Neuron (in vitro differentiated cells): ENCODE data around the gene CYP39A1.

Experiments used
- H2AFZ ChIP-seq: one replicate; pipeline ENCODE4 v1.6.1; 2013; ENCODE audit warnings: low read depth, mild to moderate bottlenecking, inconsistent platforms, low read length, moderate library complexity
- H3K27me3 ChIP-seq: one replicate; pipeline ENCODE4 v1.6.1; 2013; ENCODE audit warnings: low read length; ENCODE audit not compliant: insufficient read depth
- H3K36me3 ChIP-seq: one replicate; pipeline ENCODE4 v1.6.1; 2013; ENCODE audit warnings: low read length; ENCODE audit not compliant: insufficient read depth
- H3K4me1 ChIP-seq: one replicate; pipeline ENCODE4 v1.6.1; 2013; ENCODE audit warnings: low read length; ENCODE audit not compliant: insufficient read depth
- H3K4me3 ChIP-seq: 2 replicates; pipeline ENCODE4 v1.5.1; 2013; ENCODE audit warnings: mild to moderate bottlenecking, low read length, moderate library complexity
- H3K9me3 ChIP-seq: one replicate; pipeline ENCODE4 v1.6.1; 2013; ENCODE audit warnings: low read length

CYP39A1 gene

DNA sequence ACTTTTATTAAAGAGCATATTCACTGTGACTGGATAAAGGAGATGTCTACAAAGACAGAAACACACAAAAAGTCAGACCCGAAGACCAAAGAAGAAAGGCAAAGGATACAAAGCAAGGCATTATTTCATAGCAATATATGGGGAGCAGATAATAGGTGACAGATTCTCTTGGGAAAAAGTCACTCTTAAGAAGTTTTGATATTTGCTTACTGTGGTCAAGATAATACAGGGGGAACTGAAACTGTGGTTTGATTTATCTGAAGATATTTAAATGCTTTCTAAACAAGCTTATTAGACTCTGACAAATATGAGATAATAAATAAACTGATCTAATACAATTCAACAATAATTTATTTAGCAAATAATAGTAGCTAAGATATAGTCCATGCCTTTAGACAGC lies 14.7 kb downstream of the CYP39A1 start:
- H2AFZ ChIP-seq: no peak overlapping the region
- H3K4me3 ChIP-seq: no peak overlapping the region
- H3K27me3 ChIP-seq: no peaks in the 10 kb centered on the region
- no peaks in the 10 kb centered on the region for H3K9me3 ChIP-seq
- no peaks in the 10 kb centered on the region for H3K4me1 ChIP-seq
- no peaks in the 10 kb centered on the region for H3K36me3 ChIP-seq

DNA sequence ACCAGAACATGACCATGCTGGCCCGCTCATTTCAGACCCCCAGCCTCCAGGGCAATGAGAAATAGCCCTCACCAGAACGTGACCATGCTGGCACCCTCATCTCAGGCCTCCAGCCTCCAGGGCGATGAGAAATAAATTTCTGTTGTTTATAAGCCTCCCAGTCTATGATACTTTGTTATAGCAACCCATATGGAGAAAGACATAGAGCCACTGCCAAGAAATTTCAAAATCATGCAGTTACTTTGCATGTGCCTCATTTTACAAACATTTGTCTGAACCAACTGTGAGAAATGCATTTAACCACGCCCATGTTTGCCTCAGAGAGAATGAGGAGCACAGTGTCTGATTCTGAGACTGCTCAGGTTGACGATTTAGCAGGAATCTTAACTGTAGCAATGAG lies 15.5 kb downstream of the CYP39A1 start:
- H3K4me3 ChIP-seq: no peak overlapping the region
- no peak overlapping the region for H2AFZ ChIP-seq
- H3K36me3 ChIP-seq: no peaks in the 10 kb centered on the region
- H3K27me3 ChIP-seq: no peaks in the 10 kb centered on the region
- H3K4me1 ChIP-seq: no peaks in the 10 kb centered on the region
- H3K9me3 ChIP-seq: no peaks in the 10 kb centered on the region

DNA sequence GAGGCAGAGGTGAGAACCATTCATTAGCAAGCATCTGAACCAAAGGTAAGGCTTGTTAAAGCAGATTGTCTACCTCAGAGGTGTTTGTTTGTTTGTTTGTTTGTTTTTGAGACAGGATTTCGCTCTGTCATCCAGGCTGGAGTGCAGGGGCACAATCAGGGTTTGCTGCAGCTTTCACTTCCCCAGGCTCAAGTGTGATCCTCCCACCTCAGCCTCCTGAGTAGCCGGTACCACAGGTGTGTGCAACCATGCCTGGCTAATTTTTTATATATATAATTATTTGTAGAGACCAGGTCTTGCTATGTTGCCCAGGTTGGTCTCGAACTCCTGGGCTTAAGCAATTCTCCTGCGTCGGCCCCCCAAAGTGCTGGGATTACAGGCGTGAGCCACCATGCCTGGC lies 17.2 kb downstream of the CYP39A1 start:
- no peaks in the 10 kb centered on the region for H3K27me3 ChIP-seq
- no peaks in the 10 kb centered on the region for H3K9me3 ChIP-seq
- no peaks in the 10 kb centered on the region for H3K4me1 ChIP-seq
- H3K36me3 ChIP-seq: no peaks in the 10 kb centered on the region
- no peak overlapping the region for H3K4me3 ChIP-seq
- H2AFZ ChIP-seq: no peak overlapping the region

DNA sequence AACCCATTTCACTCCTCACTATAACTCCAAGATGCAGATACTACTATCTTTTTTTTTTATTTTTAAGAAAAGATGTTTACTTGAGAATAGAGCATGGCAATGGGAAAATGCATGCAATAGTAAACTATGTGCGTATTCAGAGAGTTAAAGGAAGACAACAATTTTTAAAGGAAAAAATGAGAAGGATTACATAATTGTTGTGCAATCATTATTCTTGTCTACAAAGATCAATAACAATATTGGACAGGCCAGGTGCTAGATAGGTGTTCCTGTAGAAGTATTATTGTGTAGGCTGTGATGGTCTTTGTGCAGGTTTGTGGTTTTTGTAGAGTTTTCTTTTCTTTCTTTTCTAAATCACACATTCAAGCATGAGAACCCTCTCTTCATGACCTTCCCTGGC lies 20.6 kb downstream of the CYP39A1 start:
- no peak overlapping the region for H2AFZ ChIP-seq
- no peaks in the 10 kb centered on the region for H3K9me3 ChIP-seq
- H3K4me1 ChIP-seq: no peaks in the 10 kb centered on the region
- no peaks in the 10 kb centered on the region for H3K36me3 ChIP-seq
- no peak overlapping the region for H3K4me3 ChIP-seq
- no peaks in the 10 kb centered on the region for H3K27me3 ChIP-seq

DNA sequence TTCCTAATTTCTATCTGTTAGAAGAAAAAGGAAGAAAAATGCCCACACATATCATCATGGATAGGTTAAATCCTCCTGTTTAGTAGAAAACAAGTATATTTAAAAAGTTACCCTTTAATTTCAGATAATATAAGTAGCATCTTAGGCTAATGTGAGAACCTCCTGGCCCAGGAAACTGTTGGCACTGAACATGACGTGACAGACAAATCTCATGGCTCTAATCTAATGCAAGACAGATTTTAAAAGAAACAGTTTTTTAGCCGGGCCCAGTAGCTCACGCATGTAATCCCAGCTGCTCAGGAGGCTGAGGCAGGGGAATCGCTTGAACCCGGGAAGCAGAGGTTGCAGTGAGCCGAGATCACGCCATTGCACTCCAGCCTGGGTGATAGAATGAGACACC lies 22.9 kb downstream of the CYP39A1 start:
- H3K9me3 ChIP-seq: no peaks in the 10 kb centered on the region
- H2AFZ ChIP-seq: no peak overlapping the region

DNA sequence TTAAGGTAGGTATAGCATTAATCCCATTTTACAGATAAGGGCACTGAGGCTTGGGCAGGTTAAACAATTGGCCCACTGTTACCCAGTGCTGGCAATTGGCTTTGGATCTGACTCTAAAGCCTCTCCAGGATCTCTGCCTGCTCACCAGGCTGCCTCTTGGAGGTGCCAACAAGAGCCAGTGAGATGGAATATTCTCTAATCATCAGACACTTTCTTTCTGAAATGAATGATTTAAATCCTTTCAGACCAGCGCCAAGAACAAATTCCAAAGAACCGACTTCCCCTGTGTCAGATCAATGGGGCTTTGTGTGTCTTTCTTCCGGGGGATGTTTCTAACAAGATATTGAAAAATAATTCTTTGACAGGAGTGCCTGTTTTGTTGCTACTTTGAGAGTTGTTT lies 23.6 kb downstream of the CYP39A1 start:
- Histone ChIP-seq H3K4me3 (no peak overlapping the region), H2AFZ (no peak overlapping the region), H3K36me3 (no peaks in the 10 kb centered on the region), H3K27me3 (no peaks in the 10 kb centered on the region), H3K9me3 (no peaks in the 10 kb centered on the region), H3K4me1 (no peaks in the 10 kb centered on the region)

More for the DNA sequence above, 22.9 kb downstream of the CYP39A1 start:
- Histone ChIP-seq H3K4me1 (no peaks in the 10 kb centered on the region), H3K36me3 (no peaks in the 10 kb centered on the region), H3K27me3 (no peaks in the 10 kb centered on the region), H3K4me3 (no peak overlapping the region)

DNA sequence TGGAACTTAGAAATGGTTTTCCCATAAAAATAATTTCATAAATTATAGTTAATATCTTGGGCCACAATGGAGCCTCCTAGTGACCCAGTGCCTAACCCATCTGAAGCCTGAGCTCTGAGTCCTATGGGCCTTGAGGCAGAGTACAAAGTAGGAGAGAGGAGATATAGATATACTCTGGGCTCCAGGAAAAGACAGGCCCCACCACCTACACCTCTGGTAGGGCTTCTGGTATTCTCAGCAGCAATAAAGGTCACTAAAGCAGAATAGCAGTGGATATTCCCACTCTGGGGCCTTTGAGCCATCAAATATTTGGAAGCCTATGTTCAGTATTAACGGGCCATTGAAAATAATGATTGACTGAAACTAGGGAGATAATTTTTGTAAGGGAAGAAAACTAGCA lies 24.1 kb downstream of the CYP39A1 start:
- Histone ChIP-seq H3K9me3 (no peaks in the 10 kb centered on the region), H3K4me3 (no peak overlapping the region), H3K27me3 (no peaks in the 10 kb centered on the region), H2AFZ (no peak overlapping the region), H3K36me3 (no peaks in the 10 kb centered on the region), H3K4me1 (no peaks in the 10 kb centered on the region)

DNA sequence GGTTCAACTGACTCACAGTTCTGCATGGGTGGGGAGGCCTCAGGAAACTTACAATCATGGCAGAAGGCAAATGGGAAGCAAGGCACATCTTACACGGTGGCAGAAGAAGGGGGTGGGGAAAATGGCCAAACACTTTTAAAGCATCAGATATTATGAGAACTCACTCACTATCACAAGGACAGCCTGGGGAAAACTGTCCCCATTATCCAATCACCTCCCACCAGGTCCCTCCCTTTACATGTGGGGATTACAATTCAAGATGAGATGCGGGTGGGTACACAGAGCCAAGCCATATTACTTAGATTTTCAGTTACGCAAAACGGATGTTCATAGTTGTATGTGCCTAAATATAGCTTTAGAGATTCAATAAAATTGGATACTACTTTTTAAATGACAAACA lies 25.6 kb downstream of the CYP39A1 start:
- Histone ChIP-seq H3K4me3 (no peak overlapping the region), H3K4me1 (no peaks in the 10 kb centered on the region), H3K27me3 (no peaks in the 10 kb centered on the region), H3K36me3 (no peaks in the 10 kb centered on the region), H3K9me3 (no peaks in the 10 kb centered on the region), H2AFZ (no peak overlapping the region)

DNA sequence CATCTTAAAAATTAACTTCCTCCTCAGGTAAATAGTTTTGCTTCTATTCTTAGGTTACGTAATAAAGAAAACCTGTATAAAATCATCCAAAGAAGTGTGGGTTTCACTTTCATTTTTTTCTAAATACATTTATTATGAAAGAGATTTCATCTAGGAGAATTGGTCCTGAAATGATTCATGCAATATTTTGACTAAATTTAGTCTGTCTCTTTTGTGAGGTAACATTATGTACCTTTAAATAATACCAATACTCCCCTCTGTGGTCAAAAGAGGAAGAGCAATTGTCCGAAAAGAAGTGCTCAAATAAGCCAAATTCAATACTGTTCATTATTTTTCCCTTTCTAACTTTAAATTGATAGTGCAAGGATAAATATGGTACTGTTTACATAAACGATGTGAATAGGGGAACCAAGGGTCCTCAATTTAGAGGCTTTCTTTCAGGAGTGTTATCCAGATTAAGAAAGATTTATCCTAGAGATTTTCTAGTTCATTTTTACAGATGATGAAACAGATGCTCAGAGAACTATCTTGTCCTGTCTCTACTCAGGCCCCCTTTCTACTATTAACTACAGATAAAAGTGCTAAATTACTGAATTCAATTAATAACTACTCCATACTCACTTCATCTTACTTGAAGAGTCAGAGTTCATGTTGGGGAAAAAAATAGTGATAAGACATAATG lies 26.2 kb downstream of the CYP39A1 start:
- H3K36me3 ChIP-seq: no peaks in the 10 kb centered on the region
- no peaks in the 10 kb centered on the region for H3K27me3 ChIP-seq
- no peaks in the 10 kb centered on the region for H3K9me3 ChIP-seq
- H2AFZ ChIP-seq: no peak overlapping the region
- H3K4me3 ChIP-seq: no peak overlapping the region
- no peaks in the 10 kb centered on the region for H3K4me1 ChIP-seq

DNA sequence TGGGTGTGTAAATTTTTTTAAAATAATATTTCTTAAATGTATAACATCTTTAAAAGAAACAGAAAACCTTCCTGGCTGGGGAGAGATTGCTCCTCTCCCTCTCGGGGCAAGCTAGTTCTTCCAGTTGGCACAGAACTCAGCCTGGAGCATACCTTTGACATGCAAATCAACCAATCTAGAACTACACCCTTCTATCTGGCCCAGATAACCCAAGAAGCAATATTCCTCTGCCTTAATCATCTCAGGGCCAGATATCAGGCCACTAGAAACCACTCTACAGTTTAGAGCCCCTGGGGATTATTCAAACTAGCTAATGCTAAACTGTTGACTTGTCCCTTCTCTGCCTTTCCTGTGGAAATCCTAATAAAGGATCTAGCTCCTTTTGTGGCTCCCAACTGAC lies 33.9 kb downstream of the CYP39A1 start:
- Histone ChIP-seq H3K4me1 (no peaks in the 10 kb centered on the region), H2AFZ (no peak overlapping the region), H3K4me3 (no peak overlapping the region), H3K36me3 (no peaks in the 10 kb centered on the region), H3K9me3 (no peaks in the 10 kb centered on the region), H3K27me3 (no peaks in the 10 kb centered on the region)

DNA sequence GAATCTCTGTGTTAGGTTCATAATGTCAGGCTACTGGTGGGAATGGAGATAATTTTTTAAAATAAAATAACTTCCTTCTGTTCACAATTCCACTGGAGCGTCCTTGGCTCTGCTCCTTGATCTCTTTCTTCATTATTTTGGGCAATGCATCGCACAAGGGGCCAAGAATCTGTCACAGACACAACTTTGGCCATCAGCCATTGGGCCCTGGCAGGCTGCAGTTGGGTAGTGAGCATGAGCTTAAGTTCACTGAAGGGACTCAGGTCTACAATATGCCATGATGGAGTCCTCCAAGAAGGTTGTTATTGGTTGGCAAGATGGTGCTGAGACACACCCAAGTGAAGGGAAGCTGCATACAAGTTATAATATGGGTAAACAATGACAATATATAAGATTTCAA lies 40.0 kb downstream of the CYP39A1 start:
- H3K9me3 ChIP-seq: no peaks in the 10 kb centered on the region
- H3K4me3 ChIP-seq: no peak overlapping the region
- H3K27me3 ChIP-seq: no peaks in the 10 kb centered on the region
- no peaks in the 10 kb centered on the region for H3K4me1 ChIP-seq
- no peak overlapping the region for H2AFZ ChIP-seq
- H3K36me3 ChIP-seq: no peaks in the 10 kb centered on the region

DNA sequence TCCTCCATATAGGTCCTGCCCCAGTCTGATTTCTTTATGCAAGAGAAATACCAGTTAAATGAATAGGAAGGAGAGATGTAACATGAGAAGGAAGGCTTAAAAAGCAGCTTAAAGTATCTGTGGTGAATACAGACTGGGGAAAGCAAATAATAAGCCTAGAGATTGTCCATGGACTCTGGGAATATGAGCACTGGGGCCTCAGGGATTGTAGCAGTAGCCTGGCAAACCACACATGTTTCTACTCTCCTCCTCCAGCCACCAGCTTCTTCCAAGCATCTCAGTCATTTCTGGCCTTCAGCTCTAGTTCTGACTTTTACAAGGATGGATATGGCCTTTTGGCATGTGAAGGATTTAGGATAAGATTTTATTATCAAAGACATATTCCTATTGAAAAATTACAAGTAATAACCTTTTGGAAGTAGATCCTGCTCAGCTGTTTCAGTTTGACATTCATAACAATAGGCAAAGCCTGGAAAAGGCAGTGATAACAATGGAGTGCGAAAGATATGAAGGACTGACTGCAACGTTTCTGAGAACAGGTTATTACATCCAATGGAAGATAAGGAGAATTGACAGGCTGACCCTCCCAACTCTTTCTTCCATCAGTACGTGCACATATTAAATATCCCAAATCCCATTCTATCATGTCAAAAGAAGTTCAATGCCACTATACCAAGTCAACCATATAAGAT lies 41.6 kb downstream of the CYP39A1 start:
- Histone ChIP-seq H3K4me3 (no peak overlapping the region), H3K36me3 (no peaks in the 10 kb centered on the region), H2AFZ (no peak overlapping the region), H3K9me3 (no peaks in the 10 kb centered on the region), H3K4me1 (no peaks in the 10 kb centered on the region), H3K27me3 (no peaks in the 10 kb centered on the region)

DNA sequence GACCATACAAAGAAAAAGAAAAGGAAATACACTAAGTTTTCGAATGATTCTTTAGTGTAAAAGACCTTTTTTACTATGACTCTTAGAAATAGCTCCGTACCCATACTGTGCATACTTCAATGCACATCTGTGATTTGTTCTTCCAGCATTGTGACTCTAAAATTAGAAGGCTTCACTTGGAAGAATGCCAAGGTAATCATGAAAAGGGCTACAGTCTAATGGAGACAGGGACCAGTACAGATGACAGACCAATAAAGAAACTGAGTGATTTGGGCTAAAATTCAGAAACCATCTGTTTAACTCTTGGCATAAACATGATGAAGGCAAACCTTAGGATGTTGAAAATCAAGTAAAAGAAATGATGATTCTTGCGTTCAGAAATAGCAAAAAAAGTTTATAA lies 46.3 kb downstream of the CYP39A1 start:
- no peaks in the 10 kb centered on the region for H3K4me1 ChIP-seq
- H2AFZ ChIP-seq: no peak overlapping the region
- no peak overlapping the region for H3K4me3 ChIP-seq
- no peaks in the 10 kb centered on the region for H3K9me3 ChIP-seq
- H3K27me3 ChIP-seq: no peaks in the 10 kb centered on the region
- no peaks in the 10 kb centered on the region for H3K36me3 ChIP-seq
